Measurements from ENCODE around the gene MMRN1.

DNA sequence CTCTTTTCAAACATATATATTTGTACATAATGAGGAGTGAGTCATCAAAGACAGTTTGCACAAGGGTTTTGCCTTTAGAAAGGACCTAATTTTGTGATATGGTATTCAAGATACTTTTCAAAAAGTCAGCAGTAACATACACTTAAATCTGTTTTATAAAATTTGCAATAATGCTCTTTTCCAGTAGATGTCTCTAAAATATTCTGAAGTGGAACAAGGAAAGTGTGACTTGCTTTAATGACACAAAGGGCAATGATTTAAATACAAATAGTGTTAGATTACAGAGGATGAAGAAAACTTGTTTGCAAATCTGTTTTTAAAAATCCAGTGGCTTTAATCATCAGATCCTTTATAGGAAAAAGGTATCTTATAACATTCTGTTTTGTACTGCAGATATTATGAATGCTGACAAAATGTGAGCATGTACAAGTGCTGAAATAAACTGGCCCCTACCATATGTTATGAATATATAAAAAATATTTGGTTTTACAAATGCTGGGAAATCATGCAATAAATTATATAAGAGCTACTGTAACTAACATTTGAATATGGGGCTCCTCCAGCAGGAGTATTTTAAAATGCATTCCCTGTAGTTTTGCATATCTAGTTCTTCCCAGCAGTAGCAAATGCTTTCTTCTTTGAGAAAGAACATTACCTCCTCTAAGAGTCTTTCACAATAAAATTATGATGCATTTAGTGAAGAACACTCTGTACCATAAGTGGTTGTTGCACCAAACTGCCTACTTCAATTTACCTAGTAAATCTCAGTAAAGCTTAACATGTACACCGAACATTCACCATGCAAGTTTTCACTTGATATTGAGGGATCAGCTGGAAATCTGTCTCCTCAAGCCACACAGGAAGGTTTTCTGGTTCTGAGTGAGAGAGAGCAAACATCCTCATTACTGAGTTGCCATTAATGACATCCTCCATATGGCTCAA lies 20.2 kb downstream of the MMRN1 start:
- TF ChIP-seq, protein P1, sequence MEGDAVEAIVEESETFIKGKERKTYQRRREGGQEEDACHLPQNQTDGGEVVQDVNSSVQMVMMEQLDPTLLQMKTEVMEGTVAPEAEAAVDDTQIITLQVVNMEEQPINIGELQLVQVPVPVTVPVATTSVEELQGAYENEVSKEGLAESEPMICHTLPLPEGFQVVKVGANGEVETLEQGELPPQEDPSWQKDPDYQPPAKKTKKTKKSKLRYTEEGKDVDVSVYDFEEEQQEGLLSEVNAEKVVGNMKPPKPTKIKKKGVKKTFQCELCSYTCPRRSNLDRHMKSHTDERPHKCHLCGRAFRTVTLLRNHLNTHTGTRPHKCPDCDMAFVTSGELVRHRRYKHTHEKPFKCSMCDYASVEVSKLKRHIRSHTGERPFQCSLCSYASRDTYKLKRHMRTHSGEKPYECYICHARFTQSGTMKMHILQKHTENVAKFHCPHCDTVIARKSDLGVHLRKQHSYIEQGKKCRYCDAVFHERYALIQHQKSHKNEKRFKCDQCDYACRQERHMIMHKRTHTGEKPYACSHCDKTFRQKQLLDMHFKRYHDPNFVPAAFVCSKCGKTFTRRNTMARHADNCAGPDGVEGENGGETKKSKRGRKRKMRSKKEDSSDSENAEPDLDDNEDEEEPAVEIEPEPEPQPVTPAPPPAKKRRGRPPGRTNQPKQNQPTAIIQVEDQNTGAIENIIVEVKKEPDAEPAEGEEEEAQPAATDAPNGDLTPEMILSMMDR (conservative IDR thresholded peaks at IDR 0.05), result no peak
- no peak for TF ChIP-seq EZH2 (IDR thresholded peaks at IDR 0.05; ENCODE audit: low read depth)

All from PC-9 (cell line).